Mesenchymal stem cell (in vitro differentiated cells and primary cell): ENCODE results near the gene USP22.

Source experiments
- DNase-seq: peaks from one replicate; pipeline ENCODE4 v3.0.0-alpha.2; 2013
- H2AFZ ChIP-seq: one replicate; pipeline ENCODE4 v1.6.1; 2013; ENCODE audit warnings: low read depth, mild to moderate bottlenecking, control low read depth, inconsistent platforms, low read length, moderate library complexity
- H2AK5ac ChIP-seq: 2 replicates; pipeline ENCODE4 v1.6.1; 2013; ENCODE audit warnings: low read length, moderate library complexity, mild to moderate bottlenecking, inconsistent platforms; ENCODE audit not compliant: severe bottlenecking
- H2BK120ac ChIP-seq: one replicate; pipeline ENCODE4 v1.6.1; 2013; ENCODE audit warnings: low read depth, mild to moderate bottlenecking, inconsistent platforms, low read length, moderate library complexity
- H2BK12ac ChIP-seq, 2 experiments: one replicate each; pipeline ENCODE4 v1.6.1; 2013; ENCODE audit warnings: inconsistent platforms in 2 of 2, low read length in 2 of 2, mild to moderate bottlenecking in 2 of 2, moderate library complexity in 2 of 2, control low read depth in 1 of 2
- H2BK15ac ChIP-seq: one replicate; pipeline ENCODE4 v1.6.1; 2013; ENCODE audit warnings: mild to moderate bottlenecking, low read depth, inconsistent platforms; ENCODE audit not compliant: poor library complexity, severe bottlenecking
- H2BK5ac ChIP-seq: 2 replicates; pipeline ENCODE4 v1.6.1; 2013; ENCODE audit warnings: low read depth, mild to moderate bottlenecking, low read length, control low read depth, inconsistent platforms; ENCODE audit not compliant: poor library complexity, severe bottlenecking
- H3K14ac ChIP-seq, 2 experiments: one replicate each; pipeline ENCODE4 v1.6.1; 2013; ENCODE audit warnings: inconsistent platforms in 2 of 2, low read length in 2 of 2, control low read depth in 1 of 2, mild to moderate bottlenecking in 1 of 2, moderate library complexity in 1 of 2
- H3K18ac ChIP-seq, 2 experiments: one replicate each; pipeline ENCODE4 v1.6.1; 2013; ENCODE audit warnings: inconsistent platforms in 2 of 2, low read length in 2 of 2, control low read depth in 1 of 2, low read depth in 1 of 2, mild to moderate bottlenecking in 1 of 2
- H3K23ac ChIP-seq, 2 experiments: one replicate each; pipeline ENCODE4 v1.6.1; 2013; ENCODE audit warnings: inconsistent platforms in 2 of 2, low read length in 2 of 2, mild to moderate bottlenecking in 2 of 2, moderate library complexity in 2 of 2, control low read depth in 1 of 2
- H3K27ac ChIP-seq: 2 replicates; pipeline ENCODE4 v1.5.1; 2013; ENCODE audit warnings: mild to moderate bottlenecking, moderate library complexity, low read length, control low read depth, inconsistent platforms; ENCODE audit not compliant: poor library complexity, severe bottlenecking
- H3K27me3 ChIP-seq, 2 experiments: 2 replicates each; pipeline versions ENCODE4 v1.6.1 to v1.7.0; 2013; ENCODE audit warnings: low read length in 2 of 2, mild to moderate bottlenecking in 2 of 2, moderate library complexity in 2 of 2, control low read depth in 1 of 2, inconsistent platforms in 1 of 2; ENCODE audit not compliant: control insufficient read depth in 1 of 2, insufficient read depth in 1 of 2
- H3K36me3 ChIP-seq, 2 experiments: 2 replicates each; pipeline versions ENCODE4 v1.6.1 to v1.7.0; 2013; ENCODE audit warnings: low read length in 2 of 2, control low read depth in 1 of 2, inconsistent platforms in 1 of 2, low read depth in 1 of 2, mild to moderate bottlenecking in 1 of 2; ENCODE audit not compliant: insufficient read depth in 2 of 2, control insufficient read depth in 1 of 2
- H3K4ac ChIP-seq, 2 experiments: one replicate each; pipeline ENCODE4 v1.6.1; 2013; ENCODE audit warnings: inconsistent platforms in 2 of 2, low read length in 2 of 2, mild to moderate bottlenecking in 2 of 2, moderate library complexity in 2 of 2, control low read depth in 1 of 2, low read depth in 1 of 2
- H3K4me1 ChIP-seq: 2 replicates; pipeline ENCODE4 v1.6.1; 2013; ENCODE audit warnings: low read depth, low read length, control low read depth; ENCODE audit not compliant: control insufficient read depth, insufficient read depth
- H3K4me2 ChIP-seq: 2 replicates; pipeline ENCODE4 v1.6.1; 2013; ENCODE audit warnings: low read length, mild to moderate bottlenecking, inconsistent platforms; ENCODE audit not compliant: poor library complexity, severe bottlenecking
- H3K4me3 ChIP-seq, 2 experiments: 2 replicates each; pipeline versions ENCODE4 v1.5.1 to v1.7.0; 2013; ENCODE audit warnings: low read length in 2 of 2, mild to moderate bottlenecking in 2 of 2, control low read depth in 1 of 2, low read depth in 1 of 2; ENCODE audit not compliant: insufficient read depth in 1 of 2
- H3K79me1 ChIP-seq: replicated peaks from 2 replicates; pipeline ENCODE4 v1.6.1; 2013; ENCODE audit warnings: mild to moderate bottlenecking, control low read depth, low read length, inconsistent platforms; ENCODE audit not compliant: poor library complexity, severe bottlenecking
- H3K9ac ChIP-seq: 2 replicates; pipeline ENCODE4 v1.7.0; 2013; ENCODE audit warnings: mild to moderate bottlenecking, low read length, moderate library complexity
- H3K9me3 ChIP-seq: 2 replicates; pipeline ENCODE4 v1.7.0; 2013; ENCODE audit warnings: mild to moderate bottlenecking, low read length; ENCODE audit not compliant: control insufficient read depth
- H4K8ac ChIP-seq: one replicate; pipeline ENCODE4 v1.6.1; 2013; ENCODE audit warnings: inconsistent platforms, mild to moderate bottlenecking, low read length, moderate library complexity
- H4K91ac ChIP-seq: one replicate; pipeline ENCODE4 v1.6.1; 2013; ENCODE audit warnings: mild to moderate bottlenecking, low read length, inconsistent platforms
- WGBS: methylation state at CpG from one replicate; pipeline ENCODE4 v1.1.7; 2013; ENCODE audit warnings: mixed read lengths; 5-methylcytosine and 5-hydroxymethylcytosine counted together

The USP22 gene

GRCh38 chr17:20998571-20999043, 44.2 kb downstream of the USP22 start:
- H2AFZ ChIP-seq = no peak overlapping the region
- H3K9me3 ChIP-seq = no peaks in the 10 kb centered on the region
- no peak overlapping the region for H3K18ac ChIP-seq
- WGBS = 90% methylated on average over 5 of the region's 5 CpGs
- H2BK5ac ChIP-seq = no peak overlapping the region
- H2BK12ac ChIP-seq = no peak overlapping the region
- H3K4me2 ChIP-seq = no peak overlapping the region
- peaks cover 12% of the 10 kb centered on the region for H3K79me1 ChIP-seq
- H3K4me1 ChIP-seq = peaks cover 15% of the 10 kb centered on the region
- H3K4ac ChIP-seq = no peak overlapping the region
- DNase-seq = no peak
- no peak overlapping the region for H2BK15ac ChIP-seq
- H2BK120ac ChIP-seq = no peak overlapping the region
- no peak overlapping the region for H3K14ac ChIP-seq
- H4K8ac ChIP-seq = peak overlapping the region; percentile 38
- H3K9ac ChIP-seq = peak overlapping the region; percentile 45
- no peak overlapping the region for H3K27ac ChIP-seq
- no peak overlapping the region for H3K23ac ChIP-seq
- no peak overlapping the region for H2AK5ac ChIP-seq
- no peaks in the 10 kb centered on the region for H3K27me3 ChIP-seq
- H4K91ac ChIP-seq = no peak overlapping the region
- peaks cover 53 to 74% of the 10 kb centered on the region in 2 experiments for H3K36me3 ChIP-seq
- no peak overlapping the region for H3K4me3 ChIP-seq

GRCh38 chr17:20997711-20998570, 44.9 kb downstream of the USP22 start:
- Histone ChIP-seq H3K4me1 (peaks cover 19% of the 10 kb centered on the region), H3K4me2 (no peak overlapping the region), H2BK15ac (no peak overlapping the region), H3K27me3 (no peaks in the 10 kb centered on the region), H4K8ac (peak overlapping the region; percentile 38), H3K9me3 (no peaks in the 10 kb centered on the region), H2AFZ (no peak overlapping the region), H3K23ac (no peak overlapping the region), H3K18ac (peak overlapping the region in 1 of 2 experiments; percentile 37), H3K4me3 (no peak overlapping the region), H4K91ac (no peak overlapping the region), H3K27ac (no peak overlapping the region), H3K36me3 (peaks cover 46 to 67% of the 10 kb centered on the region in 2 experiments), H3K14ac (no peak overlapping the region), H3K9ac (no peak overlapping the region), H2BK5ac (no peak overlapping the region), H2AK5ac (no peak overlapping the region), H2BK12ac (no peak overlapping the region), H2BK120ac (no peak overlapping the region), H3K79me1 (peaks cover 8% of the 10 kb centered on the region), H3K4ac (no peak overlapping the region)
- 84% methylated on average over 22 of the region's 22 CpGs for WGBS
- no peak for DNase-seq

- H2BK5ac ChIP-seq = no peak overlapping the region
- no peak overlapping the region for H3K4me2 ChIP-seq
- H3K14ac ChIP-seq = no peak overlapping the region
- 93% methylated on average over 9 of the region's 12 CpGs for whole genome bisulfite sequencing
- H4K91ac ChIP-seq = no peak overlapping the region
- no peaks in the 10 kb centered on the region for H3K9me3 ChIP-seq
- H2BK120ac ChIP-seq = no peak overlapping the region
- H3K4me1 ChIP-seq = peaks cover 24% of the 10 kb centered on the region
- no peak overlapping the region for H3K4ac ChIP-seq
- H3K36me3 ChIP-seq = peaks cover 38 to 57% of the 10 kb centered on the region in 2 experiments
- no peak overlapping the region for H2BK12ac ChIP-seq
- H3K9ac ChIP-seq = no peak overlapping the region
- H3K27me3 ChIP-seq = no peaks in the 10 kb centered on the region
- no peak overlapping the region for H2AFZ ChIP-seq
- no peak overlapping the region for H3K18ac ChIP-seq
- peaks cover 7% of the 10 kb centered on the region for H3K79me1 ChIP-seq
- no peak overlapping the region for H3K4me3 ChIP-seq
- no peak overlapping the region for H3K23ac ChIP-seq
- no peak overlapping the region for H2BK15ac ChIP-seq
- no peak overlapping the region for H3K27ac ChIP-seq
- peak overlapping the region; percentile 22 for H4K8ac ChIP-seq
- H2AK5ac ChIP-seq = no peak overlapping the region
- DNase-seq = no peak
These were observed 45.8 kb downstream of the USP22 start for GRCh38 chr17:20996724-20997615.
